HG03460 (cell line): ENCODE measurements around the gene MAML3.
A peak's percentile ranks its signal among the peaks of the same experiment; 100 is the strongest.

Experiments
- ATAC-seq: cut with Tn5 transposase; IDR thresholded peaks from one replicate; pipeline ENCODE4 v1.9.1; 2021; ENCODE audit not compliant: unreplicated experiment

Gene MAML3

DNA sequence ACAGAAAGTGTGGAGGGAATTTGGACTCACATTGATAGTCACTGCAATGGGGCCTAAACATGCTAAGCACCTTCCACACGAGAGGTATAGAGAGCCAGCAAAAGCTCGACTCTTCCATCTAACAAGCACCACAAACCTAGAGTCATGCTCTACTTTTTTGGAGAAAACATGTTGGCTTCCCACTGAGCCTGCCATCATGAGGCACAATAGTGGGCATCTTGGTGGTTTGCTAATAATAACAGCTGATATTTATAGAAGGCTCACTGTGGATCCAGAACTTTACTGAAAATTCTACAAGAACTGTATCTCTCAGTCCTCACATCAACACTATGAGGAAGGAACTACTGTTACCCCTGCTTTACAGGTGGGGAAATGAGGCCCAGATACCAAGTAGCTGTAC, 26.6 kb downstream of the MAML3 start:
- ATAC-seq, result no peak

DNA sequence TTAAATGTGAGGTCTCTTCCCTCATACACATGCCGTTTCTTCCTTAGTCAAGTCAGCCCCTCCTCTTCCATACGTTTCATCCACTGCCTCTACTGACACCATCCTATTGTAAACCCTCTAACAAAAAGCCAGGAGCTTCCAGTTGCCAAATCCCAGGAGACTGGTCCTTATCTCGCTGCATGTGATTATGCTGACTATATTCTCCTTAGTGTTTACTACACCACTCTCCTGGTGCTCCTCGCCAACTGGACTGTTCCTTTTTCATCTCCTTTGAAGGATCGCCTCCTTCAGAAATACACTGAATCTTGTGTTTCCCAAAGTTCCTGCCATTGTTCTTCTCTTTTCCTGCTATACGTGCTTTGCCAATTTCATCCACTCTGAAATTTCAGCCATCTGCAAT, 27.7 kb downstream of the MAML3 start:
- ATAC-seq, result no peak

DNA sequence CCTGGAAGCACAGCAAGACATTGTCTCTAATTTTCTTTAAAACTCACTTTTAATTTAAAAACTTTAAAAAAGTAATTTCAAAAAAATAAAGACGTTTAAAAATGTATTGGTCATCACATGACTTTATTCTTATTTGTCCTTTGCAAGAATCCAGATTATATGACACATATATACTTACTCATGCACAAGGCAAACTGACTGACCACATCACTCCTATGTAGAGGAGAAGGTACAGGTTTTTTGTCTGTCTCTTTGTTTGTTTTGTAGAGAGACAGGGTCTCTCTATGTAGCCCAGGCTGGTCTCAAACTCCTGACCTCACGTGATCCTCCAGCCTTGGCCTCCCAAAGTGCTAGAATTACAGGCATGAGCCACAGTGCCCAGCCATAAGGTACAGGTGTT, 28.6 kb downstream of the MAML3 start:
- no peak for ATAC-seq

DNA sequence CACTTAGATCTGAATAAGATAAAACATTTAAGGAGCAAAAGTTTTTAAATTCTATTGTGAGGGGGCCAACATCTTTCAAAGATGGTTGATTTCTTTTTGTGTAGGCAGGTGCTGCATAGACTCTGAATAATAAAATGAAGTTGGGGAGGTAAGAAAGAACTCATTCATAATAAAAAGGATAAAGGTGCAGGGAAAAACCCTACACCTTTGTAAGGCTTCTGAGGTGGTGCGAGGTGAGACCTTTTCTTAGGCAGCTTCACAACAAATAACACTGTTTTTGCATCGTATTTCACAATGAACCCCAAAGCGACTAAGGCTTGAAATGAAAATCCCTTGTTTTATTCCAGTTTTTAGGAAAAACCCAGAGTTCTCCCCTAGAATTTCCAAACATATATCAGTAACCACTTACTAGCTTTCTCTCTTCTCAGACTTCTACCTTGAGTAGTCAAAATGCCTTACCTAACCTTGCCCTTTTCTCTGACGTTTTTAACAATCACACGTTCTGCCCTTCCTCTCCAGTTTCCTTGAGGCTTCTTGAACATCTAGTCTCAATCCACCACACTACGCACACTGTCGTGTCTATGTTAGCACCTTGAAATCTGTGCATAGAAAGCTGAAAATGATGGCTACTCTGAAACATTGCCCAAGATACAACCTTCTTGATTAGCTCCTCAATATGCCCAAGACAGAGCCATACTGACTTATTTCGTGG, 30.2 kb downstream of the MAML3 start:
- ATAC-seq, result no peak

DNA sequence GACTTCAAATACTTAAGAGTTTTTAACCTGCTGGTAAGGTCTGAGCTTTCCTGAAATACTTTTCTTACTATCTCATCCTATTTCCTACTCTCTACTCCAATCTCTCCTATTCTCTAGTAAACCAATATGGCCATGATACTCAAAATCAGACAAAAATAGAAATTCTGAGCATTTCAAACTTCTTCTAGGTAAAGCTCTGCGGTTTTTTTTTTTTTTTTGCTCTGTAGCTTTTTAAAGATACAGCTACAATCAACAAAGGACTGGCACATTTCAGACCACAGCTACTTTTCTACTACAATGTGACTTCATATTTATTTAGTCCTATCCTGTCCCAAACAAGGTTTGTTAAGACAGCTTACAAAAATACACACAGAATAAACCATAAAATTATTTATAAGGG, 31.1 kb downstream of the MAML3 start:
- no peak for ATAC-seq

DNA sequence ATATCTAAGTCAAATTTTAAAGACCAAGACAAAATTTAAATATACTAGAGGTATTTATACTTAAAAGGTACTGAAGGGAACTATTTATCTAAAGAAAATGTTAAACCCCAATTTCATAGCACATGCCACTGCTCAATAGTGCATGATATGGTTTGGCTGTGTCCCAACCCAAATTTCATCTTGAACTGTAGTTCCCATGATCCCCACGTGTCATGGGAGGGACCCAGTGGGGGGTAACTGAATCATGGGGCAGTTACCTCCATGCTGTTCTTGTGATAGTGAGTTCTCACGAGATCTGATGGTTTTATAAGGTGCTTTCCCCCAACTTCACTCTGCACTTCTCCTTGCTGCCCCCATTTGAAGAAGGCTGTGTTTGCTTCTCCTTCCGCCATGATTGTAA, 32.3 kb downstream of the MAML3 start:
- ATAC-seq, result no peak

DNA sequence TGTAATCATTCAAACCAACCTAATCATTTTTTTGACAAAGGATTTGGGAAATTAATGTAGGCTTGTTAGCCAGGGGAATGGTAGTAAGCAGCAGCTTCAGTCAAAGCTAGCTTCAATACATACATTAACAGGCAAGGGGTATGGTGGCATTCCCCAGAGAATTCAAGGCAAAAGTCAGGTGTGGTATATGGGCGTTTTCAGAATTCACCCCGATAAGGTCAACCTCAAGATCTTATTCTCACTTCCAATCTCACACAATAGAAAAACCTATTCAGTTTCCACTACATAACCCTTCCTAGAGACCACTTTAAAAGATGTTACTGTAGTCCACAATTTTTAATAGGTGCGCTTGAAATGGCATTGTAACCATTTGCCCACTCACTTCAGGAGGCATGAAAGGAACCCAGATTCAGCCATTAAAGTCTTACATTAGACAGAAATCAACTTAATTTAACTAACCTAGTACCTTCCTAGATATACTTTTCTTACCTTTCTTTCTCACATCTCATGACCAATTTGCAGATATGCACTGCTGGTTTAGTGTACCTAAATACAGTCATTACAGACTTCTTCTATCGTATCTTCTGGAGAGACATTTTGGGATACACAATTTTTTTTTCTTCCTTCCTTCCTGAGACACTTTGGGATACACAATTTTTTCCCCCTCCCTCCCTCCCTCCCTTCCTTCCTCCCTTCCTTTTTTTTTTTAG, 34.9 kb downstream of the MAML3 start:
- no peak for ATAC-seq

DNA sequence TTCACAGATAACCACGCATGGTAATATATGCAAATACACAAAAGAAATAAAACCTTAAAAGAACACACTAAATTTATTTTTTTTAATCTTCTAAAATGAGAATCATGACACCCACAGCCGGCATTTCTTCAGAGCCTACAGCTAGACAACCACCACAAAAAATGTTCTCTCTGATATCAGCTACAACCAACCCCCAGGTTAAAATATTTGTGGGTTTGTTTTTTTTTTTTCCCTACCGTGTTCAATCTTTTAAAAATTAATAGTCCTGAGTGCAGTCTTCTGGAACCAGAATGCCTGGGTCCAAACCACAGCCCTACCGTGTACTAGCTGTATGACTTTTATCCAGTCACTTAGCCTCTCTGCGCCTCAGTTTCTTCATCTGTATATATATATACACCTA, 36.0 kb downstream of the MAML3 start:
- no peak for ATAC-seq

DNA sequence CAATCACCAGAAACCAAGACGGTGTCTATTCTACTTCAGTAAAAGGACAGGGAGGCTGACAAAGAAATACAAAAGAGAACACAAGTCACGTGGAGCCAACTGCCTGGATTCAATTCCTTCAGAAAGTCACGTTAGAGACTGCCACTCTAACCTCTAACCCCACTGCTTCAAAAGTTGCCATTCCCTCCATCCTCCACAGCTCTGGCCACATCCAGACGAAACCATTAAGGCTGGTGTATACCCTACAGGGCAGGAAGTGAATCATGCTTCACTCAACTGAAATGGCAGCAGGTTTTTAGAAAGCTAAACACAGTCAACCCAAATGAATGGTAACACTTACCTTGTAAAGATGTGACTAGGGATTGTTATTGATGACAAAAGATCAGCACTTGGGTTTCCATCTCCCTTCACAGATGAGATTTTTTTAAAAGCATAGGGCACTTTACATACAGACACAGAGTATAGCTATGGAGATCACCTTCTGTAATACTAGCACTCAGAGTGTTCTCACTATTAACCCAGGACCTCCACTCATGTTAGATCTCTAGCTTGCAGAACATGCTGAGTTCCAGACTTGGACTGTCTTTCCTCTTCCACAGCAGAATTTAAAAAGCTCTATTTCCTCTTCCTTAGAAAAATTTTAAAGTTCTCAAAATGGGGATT, 37.4 kb downstream of the MAML3 start:
- ATAC-seq, result peak; percentile 54

DNA sequence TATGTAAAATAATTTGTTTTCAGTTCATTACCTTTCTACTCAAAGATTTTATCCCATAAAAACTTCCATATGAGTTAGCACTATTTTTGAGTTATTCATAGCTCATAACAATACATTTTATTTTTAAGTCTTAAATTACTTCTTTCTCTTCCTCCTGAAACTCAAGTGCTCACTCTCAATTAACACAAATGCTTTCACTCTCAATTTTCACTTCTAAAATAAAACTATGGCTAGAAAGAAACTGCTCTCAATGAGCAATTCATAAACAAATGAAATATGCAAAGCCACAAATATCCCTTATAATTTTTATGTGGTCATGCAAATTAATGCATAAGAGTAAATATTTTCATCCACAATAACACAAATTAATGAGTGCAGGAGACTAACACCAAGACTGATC, 38.8 kb downstream of the MAML3 start:
- ATAC-seq, result no peak

DNA sequence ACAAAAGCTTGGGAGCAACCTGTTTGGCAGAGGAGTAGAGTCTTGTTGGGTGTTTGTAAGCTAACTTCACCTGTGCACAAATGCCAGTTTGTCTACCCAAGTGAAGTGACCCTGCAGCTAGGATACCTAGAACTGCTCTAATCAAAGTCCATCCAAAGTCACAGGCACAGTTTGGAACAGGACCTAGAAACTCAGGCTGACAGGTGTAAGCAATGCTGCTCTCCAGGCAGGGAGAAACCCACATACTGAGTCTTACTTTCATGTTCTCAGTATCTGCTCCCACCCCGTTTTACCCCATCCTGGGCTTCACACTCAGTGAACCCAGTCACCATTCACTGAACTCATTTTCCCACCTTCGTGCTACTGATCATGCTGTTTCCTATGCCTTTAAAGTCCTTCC, 40.3 kb downstream of the MAML3 start:
- ATAC-seq, result no peak

DNA sequence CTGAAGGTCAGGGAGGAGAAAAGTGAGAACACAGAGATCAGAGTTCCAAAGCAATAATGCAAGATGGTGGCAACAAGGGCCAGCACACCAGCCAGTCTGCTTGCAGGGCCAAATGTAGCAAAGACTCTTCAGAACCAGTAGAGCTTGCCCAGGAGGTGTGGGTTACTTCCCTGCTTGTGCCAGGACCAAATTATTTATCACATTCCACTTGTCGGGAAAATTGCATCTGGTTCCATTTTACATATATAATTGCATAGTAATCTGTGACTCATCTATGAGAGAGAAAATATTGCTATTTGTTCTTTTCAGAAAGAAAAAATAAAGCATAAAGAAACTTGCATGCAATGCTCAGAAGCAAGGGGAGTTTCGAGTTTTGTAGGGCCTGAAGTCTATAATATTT, 41.4 kb downstream of the MAML3 start:
- ATAC-seq, result no peak

DNA sequence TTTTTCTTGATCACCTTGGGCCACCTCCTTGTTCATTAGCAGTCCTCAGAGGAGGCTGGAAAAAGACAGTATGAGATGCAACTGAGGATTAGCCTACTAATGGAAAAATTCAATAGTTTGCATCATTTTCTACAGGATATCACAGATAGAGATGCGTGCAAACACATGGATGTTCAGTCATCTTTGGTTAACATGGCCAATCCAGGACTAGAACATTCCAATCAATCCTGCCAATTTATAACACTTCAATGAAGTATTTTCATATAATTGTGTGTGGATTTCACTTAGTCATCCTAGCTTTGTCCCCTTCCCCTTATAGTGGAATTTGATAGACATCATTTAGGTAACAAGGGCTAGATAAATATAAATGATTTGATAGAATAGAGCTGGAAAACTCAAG, 42.7 kb downstream of the MAML3 start:
- ATAC-seq, result no peak

DNA sequence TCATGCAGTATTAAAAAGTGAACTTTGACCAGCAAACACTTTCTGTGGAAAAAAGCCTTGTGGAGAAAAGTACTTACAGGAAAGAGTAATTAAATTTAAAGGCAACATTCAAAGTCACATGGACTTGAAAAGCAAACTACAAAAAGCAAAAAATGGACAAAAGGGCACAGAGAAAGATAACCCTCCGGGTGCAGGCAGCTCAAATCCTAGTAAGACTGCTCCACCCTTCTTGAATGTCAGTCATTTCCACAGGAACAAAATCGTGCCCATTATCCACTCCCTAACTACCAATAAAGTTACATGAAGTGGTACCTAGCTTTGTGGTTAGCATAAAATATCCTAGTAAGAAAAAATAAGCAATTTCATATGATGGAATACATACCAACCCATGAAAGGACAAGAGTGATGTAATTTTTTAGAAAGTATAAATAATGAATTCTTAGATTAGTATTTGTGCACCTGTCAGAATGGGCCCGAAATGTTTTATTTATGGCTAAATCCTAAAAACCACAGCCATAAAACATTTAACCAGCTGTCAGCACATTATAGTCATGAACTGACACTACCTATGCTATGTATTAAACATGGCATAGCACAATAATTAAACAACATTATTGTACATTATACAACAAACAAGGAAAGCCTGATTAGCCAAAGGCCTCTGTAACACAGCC, 43.3 kb downstream of the MAML3 start:
- no peak for ATAC-seq

DNA sequence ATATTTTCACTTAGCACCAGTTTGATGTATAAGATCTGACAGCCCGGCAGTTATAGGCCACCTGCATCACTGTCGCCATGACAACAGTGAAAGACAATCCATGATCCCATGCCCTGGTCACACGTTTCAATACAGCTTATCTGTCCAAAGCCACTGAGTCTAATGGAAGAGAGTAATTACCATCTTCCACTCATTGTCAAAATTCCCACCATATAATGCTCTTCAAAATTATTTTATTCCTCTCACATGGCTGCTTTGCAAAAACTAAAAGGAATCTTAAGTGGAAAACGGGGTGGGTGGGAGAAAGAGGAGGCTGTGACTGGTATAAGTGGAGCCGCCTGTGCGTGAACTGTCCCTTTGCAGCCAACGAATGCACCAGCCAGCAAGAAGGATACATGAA, 44.2 kb downstream of the MAML3 start:
- no peak for ATAC-seq

DNA sequence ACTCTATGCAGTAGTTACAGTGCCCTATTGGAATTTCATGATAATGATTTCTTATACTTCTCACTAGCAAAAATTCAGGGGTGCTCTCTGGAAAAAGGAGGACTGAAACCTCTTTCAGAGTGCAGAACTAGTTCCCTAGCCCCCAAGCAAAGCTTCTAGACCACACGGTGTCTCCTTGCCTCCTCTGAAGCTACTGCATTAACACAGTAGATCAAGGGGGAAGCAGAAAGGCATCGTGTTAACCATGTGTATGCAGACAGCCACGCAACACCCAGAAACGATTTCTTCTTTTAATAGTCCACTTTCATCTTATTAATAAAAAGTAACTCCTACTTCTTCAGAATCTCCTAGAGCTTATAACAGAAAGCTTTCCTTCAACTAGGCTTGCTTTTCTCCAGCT, 44.7 kb downstream of the MAML3 start:
- ATAC-seq, result no peak

DNA sequence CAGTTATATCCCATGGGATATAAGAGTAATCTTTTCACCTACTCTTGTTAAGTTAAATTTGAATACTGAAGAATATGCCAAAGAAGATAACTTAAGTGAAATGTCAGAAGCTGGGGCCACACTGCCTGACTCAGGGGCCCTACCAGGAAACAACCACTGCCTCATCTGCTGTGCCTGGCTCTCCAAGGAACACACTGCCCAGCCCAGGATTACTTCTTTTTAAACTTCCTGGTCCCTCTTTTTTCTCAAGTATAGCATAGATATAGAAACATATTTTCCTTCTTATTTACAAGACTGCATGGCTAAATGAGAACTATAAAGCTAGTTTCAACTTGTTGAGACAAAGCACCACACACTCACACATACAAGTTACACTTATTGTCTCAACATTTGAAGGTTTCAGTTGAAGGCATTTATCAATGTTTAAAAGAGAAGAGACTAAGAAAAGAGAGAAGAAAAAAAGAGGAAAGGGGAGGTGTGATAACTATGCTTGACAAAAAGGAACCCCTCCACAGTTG, 45.2 kb downstream of the MAML3 start:
- ATAC-seq, result no peak

DNA sequence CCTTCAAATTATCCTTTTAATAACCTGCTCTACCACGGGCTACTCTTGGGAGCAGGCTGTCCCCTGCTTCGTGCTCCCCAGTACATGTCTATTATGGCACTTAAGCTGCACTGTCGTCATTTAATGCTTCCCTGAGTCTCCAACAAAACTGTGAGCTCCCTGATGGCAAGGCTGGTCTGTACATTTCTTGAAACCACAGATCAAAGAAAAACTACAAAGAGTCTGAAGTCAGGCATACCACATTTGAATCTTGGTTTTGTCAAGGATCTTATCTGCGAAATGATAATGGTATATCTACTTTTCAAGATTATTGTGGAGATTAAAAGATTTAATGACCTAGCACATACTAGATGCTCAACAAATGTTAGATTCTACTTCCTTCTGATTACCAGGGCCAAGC, 45.7 kb downstream of the MAML3 start:
- ATAC-seq, result no peak

DNA sequence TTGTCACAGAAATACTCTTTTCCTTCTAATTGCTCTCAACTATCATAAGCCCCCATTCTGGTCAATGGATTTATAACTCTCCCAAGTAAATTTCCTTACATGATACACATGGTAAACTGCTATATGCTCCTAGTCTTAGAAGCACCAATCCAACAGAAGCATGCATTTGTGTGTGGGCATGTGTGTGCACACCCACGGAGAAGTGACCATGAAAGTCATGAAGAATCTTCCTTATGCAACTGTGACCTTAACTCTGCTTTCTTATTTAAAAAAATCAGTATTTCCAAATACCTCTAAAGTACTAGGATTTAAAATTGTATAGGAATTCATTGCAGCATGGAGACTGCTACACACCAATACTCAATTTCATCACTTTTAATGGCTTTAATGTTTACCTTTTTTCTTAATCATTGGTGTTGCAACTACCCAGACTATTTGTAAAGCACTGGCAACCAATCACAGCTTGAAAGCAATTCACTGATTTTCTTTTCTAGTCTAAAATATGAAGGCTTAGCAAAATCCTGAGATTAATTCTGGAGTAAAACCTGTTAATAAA, 47.6 kb downstream of the MAML3 start:
- ATAC-seq, result no peak

DNA sequence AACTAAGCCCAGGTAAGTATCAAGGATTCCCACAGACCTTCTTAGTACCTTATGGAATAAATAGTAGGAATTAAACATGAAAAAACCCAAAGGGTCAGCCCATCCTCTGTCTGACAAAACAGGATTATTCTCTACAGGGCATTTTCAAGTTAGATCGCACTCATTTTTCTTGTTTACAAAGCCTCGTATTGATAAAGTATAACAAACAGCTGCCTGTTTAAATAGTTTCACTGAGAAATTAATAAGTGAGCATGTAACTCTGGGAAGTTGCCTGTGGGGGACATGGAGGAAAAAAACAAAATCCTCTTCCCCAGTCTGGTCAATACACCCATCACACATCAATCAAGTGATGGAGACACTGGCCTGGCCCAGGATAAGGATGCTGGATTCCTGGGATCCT, 48.5 kb downstream of the MAML3 start:
- no peak for ATAC-seq

DNA sequence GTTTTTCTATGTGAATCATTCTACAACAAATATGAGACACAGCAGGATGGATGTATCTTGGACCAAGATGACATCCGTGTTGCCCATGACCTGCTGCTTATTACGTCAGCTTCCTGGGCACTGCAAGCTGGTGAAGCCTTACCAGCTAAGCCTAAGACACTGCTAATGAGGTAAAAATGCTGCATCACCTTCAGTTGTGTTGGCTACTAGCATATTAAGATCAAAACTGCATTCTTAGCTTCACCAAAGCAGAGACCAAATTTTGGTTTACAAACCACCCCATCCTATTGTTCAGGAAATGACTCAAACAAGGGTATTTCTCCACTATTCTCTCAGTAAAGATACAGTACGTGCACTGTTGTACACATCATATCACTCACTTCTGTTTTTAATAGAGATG, 50.3 kb downstream of the MAML3 start:
- peak; percentile 87 for ATAC-seq
